Upper lobe of left lung (tissue), 4 donors: Measurements from ENCODE around the gene DYNLRB2.

Source experiments
- POLR2AphosphoS5 ChIP-seq, 2 donors: sonication (generic); formaldehyde crosslinking; IDR thresholded peaks; one replicate each; pipeline ENCODE4 v1.5.1; 2017; ENCODE audit warnings: antibody characterized with exemption in 2 of 2
- TF ChIP-seq, protein P1 (sequence below), 6 experiments: fragments of 450-650 bp in 4 of 6; fragments of 200-600 bp in 2 of 6; sonication (generic) in 2 of 6; IDR thresholded peaks; one replicate each; pipeline ENCODE4 v1.5.1; 2016 to 2019; ENCODE audit warnings: antibody characterized with exemption in 6 of 6

DNA sequence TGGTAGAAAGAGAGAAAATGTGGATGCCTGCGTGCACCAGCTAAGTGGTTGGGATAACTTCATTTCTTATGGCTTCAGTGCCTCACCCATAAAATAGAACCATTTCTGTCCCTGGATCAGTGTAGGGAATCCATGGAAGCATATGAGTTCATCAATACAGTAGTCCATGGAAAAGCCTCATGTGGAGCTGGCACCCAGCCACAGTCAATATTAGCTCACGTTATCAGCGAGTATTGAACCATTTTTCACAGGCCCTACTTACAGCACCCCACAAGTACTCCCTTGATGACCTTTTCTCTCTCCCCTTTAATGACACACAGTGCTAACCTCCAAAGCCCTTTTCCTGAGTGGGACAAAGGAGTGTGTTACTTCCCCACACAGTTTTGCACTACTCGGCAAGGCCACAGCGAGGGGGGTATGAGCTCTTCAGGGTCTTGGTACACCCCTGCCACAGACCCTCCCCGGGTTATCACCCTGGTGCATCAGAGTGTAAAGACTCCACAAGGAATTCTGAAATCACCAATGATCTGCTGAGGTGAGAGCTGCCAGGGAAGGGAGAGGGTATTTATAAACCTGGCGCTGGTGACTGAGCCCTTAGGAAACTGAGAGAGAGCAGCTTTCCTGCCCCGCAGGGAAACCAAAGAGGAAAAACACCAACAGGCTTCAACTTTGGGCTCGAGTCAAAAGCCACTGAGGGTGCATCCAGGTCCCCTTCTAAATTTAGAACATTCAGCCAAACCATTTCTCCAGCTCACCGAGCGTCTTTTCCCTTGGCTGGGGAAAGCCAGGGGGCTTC lies 36.9 kb downstream of the DYNLRB2 start:
- TF ChIP-seq, protein P1, sequence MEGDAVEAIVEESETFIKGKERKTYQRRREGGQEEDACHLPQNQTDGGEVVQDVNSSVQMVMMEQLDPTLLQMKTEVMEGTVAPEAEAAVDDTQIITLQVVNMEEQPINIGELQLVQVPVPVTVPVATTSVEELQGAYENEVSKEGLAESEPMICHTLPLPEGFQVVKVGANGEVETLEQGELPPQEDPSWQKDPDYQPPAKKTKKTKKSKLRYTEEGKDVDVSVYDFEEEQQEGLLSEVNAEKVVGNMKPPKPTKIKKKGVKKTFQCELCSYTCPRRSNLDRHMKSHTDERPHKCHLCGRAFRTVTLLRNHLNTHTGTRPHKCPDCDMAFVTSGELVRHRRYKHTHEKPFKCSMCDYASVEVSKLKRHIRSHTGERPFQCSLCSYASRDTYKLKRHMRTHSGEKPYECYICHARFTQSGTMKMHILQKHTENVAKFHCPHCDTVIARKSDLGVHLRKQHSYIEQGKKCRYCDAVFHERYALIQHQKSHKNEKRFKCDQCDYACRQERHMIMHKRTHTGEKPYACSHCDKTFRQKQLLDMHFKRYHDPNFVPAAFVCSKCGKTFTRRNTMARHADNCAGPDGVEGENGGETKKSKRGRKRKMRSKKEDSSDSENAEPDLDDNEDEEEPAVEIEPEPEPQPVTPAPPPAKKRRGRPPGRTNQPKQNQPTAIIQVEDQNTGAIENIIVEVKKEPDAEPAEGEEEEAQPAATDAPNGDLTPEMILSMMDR (IDR thresholded peaks at IDR 0.05) = no peak
- TF ChIP-seq POLR2AphosphoS5 (IDR thresholded peaks at IDR 0.05) = no peak
